Measurements from ENCODE around the gene GOLGB1.
A peak's percentile ranks its signal among the peaks of the same experiment; 100 is the strongest.

Gene GOLGB1

GRCh38 chr3:121661376-121661775, 88.2 kb downstream of the GOLGB1 start:
- no peak for TF ChIP-seq CTCF (IDR thresholded peaks at IDR 0.05; ENCODE audit: borderline replicate concordance, insufficient read depth, low read depth, low read length)
- H3K4me3 ChIP-seq (ENCODE audit: low read depth, low read length), result no peak overlapping the region

- peak within 1 kb of the TSS; percentile 81 for H3K4me3 ChIP-seq (ENCODE audit: low read depth, low read length)
- TF ChIP-seq CTCF (IDR thresholded peaks at IDR 0.05; ENCODE audit: borderline replicate concordance, insufficient read depth, low read depth, low read length), result no peak
Measured at GRCh38 chr3:121660356-121661171, 89.0 kb downstream of the GOLGB1 start, which contains the start of gene HCLS1. Gene HCLS1 (minus strand): TSS chr3:121660903. CDS start chr3:121658347, 2,556 bp downstream.

- TF ChIP-seq CTCF (IDR thresholded peaks at IDR 0.05; ENCODE audit: borderline replicate concordance, insufficient read depth, low read depth, low read length), result no peak
- peak overlapping the region; percentile 81 for H3K4me3 ChIP-seq (ENCODE audit: low read depth, low read length)
Measured at GRCh38 chr3:121659586-121659985, 90.0 kb downstream of the GOLGB1 start.

- peak overlapping the region; percentile 26 for H3K4me3 ChIP-seq (ENCODE audit: low read depth, low read length)
- no peak for TF ChIP-seq CTCF (IDR thresholded peaks at IDR 0.05; ENCODE audit: borderline replicate concordance, insufficient read depth, low read depth, low read length)
Measured at GRCh38 chr3:121658716-121659435, 90.7 kb downstream of the GOLGB1 start.

GRCh38 chr3:121654493-121655385, 94.8 kb downstream of the GOLGB1 start:
- no peak overlapping the region for H3K4me3 ChIP-seq (ENCODE audit: low read depth, low read length)
- no peak for TF ChIP-seq CTCF (IDR thresholded peaks at IDR 0.05; ENCODE audit: borderline replicate concordance, insufficient read depth, low read depth, low read length)

GRCh38 chr3:121651684-121652083, 97.9 kb downstream of the GOLGB1 start:
- no peak overlapping the region for H3K4me3 ChIP-seq (ENCODE audit: low read depth, low read length)
- TF ChIP-seq CTCF (IDR thresholded peaks at IDR 0.05; ENCODE audit: borderline replicate concordance, insufficient read depth, low read depth, low read length), result no peak

Data from GM12875 (cell line).